ENCODE measurements around the gene CELF6.

CELF6 gene

DNA sequence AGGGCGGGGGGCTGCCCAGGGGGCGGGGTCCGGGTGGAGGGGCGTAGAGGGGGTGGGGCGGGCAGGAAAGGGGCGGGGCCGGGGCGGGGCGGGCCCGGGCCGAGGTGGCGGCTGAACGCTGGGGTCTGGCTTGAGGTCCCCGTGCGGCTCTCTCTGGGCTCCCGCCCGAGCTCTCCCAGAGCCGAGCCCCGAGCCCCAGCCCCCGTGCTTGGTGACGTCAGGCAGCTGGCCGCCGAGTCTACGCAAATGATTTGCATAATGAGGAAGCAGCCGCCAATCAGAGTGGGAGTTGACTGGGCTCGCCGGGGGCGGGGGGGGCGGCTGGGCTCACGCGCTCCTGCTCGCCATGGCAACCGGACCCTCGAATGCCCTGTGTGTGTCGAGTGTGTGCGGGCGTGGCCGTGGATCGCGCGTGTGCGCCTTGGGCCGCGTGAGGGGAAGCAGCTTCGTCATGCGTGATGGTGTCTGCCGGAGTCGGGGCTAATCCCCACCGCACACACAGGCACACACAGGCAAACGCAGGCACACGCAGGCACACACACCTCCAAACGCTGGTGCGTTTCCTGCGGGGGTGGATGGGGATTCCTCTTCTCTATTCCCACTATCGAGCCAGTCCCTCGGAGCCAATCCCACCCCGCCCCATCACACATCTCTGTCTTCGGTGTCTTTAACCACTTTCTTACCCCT, at the start of gene CELF6:
Gene CELF6, minus strand, starts transcription at position 173 of the 687 bp plus-strand sequence. CDS start 283 bp downstream, outside the sequence.
- H3K4me3 ChIP-seq (ENCODE audit: control insufficient read depth, low read depth, low read length) = peak within 1 kb of the TSS; percentile 48
- DNase-seq (ENCODE audit: low read depth) = peak; percentile 66
- TF ChIP-seq, protein P1, sequence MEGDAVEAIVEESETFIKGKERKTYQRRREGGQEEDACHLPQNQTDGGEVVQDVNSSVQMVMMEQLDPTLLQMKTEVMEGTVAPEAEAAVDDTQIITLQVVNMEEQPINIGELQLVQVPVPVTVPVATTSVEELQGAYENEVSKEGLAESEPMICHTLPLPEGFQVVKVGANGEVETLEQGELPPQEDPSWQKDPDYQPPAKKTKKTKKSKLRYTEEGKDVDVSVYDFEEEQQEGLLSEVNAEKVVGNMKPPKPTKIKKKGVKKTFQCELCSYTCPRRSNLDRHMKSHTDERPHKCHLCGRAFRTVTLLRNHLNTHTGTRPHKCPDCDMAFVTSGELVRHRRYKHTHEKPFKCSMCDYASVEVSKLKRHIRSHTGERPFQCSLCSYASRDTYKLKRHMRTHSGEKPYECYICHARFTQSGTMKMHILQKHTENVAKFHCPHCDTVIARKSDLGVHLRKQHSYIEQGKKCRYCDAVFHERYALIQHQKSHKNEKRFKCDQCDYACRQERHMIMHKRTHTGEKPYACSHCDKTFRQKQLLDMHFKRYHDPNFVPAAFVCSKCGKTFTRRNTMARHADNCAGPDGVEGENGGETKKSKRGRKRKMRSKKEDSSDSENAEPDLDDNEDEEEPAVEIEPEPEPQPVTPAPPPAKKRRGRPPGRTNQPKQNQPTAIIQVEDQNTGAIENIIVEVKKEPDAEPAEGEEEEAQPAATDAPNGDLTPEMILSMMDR (conservative IDR thresholded peaks at IDR 0.05; ENCODE audit: control insufficient read depth, insufficient read depth, low read depth, low read length) = no peak

DNA sequence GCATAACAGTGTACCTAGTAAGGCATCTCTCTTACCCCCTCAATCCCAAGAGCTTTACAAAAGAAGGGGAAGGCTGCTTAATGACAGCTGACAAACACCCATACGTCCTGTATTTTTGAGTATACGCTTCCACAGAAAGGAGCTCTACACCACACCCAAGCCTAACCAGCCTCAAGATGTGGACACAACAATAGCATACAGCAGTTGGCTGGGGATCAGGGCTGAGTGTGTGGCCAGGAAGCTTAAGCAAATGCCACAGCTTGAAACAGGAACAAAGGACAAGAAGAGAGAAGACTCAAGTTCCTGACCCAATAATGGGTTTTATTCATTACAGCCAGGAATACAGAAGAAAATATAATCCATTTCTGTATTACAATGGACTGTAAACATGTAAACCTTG, 48.9 kb upstream of the CELF6 start:
- TF ChIP-seq, protein P1 (conservative IDR thresholded peaks at IDR 0.05; ENCODE audit: control insufficient read depth, insufficient read depth, low read depth, low read length) = no peak
- DNase-seq (ENCODE audit: low read depth) = no peak
- no peak overlapping the region for H3K4me3 ChIP-seq (ENCODE audit: control insufficient read depth, low read depth, low read length)

DNA sequence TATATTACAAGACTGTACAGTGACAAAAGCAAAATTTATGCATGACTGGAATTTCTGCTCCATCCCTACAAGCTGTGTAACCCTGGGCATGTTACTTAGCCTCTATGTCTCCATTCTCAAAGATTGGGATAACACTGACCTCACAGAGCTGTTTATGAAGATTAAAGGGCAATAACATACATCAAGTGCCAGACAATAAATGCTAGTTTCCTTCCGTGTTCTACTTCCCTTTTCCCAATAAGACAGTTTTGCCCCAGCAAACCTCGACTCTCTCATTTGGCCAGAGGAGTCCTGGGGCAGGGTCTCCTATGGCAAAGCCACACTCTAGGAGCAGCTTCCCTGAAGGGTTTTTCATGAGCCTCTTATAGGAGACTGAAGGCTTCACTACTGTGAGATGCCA, 48.4 kb upstream of the CELF6 start:
- no peak for DNase-seq (ENCODE audit: low read depth)
- H3K4me3 ChIP-seq (ENCODE audit: control insufficient read depth, low read depth, low read length) = no peak overlapping the region
- TF ChIP-seq, protein P1 (conservative IDR thresholded peaks at IDR 0.05; ENCODE audit: control insufficient read depth, insufficient read depth, low read depth, low read length) = no peak

DNA sequence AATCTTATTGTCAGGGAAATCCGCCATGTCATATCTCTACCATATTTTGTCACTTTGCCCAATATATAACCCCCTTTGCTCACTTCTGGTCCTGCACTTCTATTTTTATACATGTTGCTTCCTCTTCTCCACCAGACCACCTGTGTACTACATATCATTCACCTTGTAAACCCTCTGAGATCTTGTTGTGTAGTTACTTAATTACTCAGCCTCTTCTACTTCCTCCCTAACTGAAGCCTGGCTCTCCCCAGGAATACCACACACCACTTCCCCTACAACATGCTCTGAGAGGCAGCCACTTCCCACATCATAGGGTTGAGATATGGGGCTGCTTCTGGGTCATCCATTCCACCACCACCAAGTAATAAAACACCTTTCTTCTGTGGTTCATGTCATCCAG, 45.9 kb upstream of the CELF6 start:
- no peak for DNase-seq (ENCODE audit: low read depth)
- no peak overlapping the region for H3K4me3 ChIP-seq (ENCODE audit: control insufficient read depth, low read depth, low read length)
- TF ChIP-seq, protein P1 (conservative IDR thresholded peaks at IDR 0.05; ENCODE audit: control insufficient read depth, insufficient read depth, low read depth, low read length) = no peak

DNA sequence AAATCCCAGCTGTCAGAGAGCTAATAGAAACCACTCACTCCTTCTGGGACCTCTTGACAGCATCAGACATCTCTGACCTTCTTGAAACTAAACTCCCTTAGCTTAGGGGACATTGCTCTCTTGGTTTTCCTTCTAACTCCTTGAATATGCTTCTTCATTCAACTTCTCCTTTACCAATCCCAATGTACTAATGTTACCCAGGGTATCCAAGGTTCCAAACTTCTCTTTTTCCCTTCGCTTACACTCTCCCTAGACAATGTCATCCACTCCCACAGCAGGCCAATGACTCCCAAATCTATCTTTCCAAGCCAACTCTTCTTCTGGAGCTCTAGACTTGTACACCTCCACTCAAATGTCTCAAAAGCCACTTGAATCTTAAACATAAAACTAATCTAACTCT, 41.2 kb upstream of the CELF6 start:
- H3K4me3 ChIP-seq (ENCODE audit: control insufficient read depth, low read depth, low read length) = no peak overlapping the region
- TF ChIP-seq, protein P1 (conservative IDR thresholded peaks at IDR 0.05; ENCODE audit: control insufficient read depth, insufficient read depth, low read depth, low read length) = no peak
- DNase-seq (ENCODE audit: low read depth) = no peak

DNA sequence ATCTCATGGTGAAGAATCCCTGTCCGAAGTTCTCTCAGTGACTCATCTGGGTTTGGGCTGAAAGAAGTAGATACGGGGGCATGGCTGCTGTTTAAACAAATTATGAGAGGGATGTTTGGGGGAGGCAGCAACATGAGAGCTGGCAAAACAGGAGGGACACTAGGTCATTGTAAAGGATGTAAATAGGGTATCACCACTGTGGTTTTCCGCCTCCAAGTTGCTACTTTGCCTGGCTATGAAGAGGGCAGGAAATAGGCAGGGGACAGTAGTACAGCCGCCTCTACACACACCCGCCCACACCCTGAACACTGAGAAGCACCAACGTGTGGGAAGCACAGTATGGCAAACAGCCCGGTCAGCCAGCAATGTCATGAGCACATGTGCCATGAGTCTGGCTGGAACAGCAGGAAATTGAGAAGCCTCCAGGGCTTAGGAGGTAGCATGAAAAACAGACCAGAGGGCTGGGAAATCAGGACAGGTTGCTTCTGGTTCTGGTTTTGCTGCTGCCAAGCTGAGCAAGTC, 38.8 kb upstream of the CELF6 start:
- H3K4me3 ChIP-seq (ENCODE audit: control insufficient read depth, low read depth, low read length) = no peak overlapping the region
- peak; percentile 93 for DNase-seq (ENCODE audit: low read depth)

More for the DNA sequence above, 38.8 kb upstream of the CELF6 start:
- TF ChIP-seq, protein P1 (conservative IDR thresholded peaks at IDR 0.05; ENCODE audit: control insufficient read depth, insufficient read depth, low read depth, low read length) = no peak
